GM19240 (cell line): ENCODE data around the gene ARFGEF3.
"Not testable (repeated sequence)": the region's sequence is repeated elsewhere in the genome, so short reads cannot be mapped to it uniquely, and the experiment has no call there.

Experiments used
- DNase-seq: peaks from one replicate; pipeline ENCODE4 v3.0.0; 2011; ENCODE audit warnings: low spot score; ENCODE audit not compliant: insufficient read length

ARFGEF3 gene

GRCh38 chr6:138211048-138211581 is 49.4 kb downstream of the ARFGEF3 start:
- DNase-seq = no peak

- DNase-seq = no peak
Observed at GRCh38 chr6:138211601-138212000, 49.9 kb downstream of the ARFGEF3 start.

GRCh38 chr6:138212530-138212929 is 50.8 kb downstream of the ARFGEF3 start:
- not testable (repeated sequence) for DNase-seq

GRCh38 chr6:138215093-138215782 is 53.5 kb downstream of the ARFGEF3 start:
- no peak for DNase-seq

GRCh38 chr6:138218449-138218848 is 56.7 kb downstream of the ARFGEF3 start, which contains the start of gene PBOV1:
Gene PBOV1, minus strand, starts transcription at chr6:138218491. Its CDS starts 96 bp downstream, at chr6:138218395.
- no peak for DNase-seq

GRCh38 chr6:138219398-138219797 is 57.7 kb downstream of the ARFGEF3 start:
- DNase-seq = no peak

- DNase-seq = no peak
Observed at GRCh38 chr6:138219901-138220300, 58.2 kb downstream of the ARFGEF3 start.

- DNase-seq = no peak
Observed at GRCh38 chr6:138222901-138223546, 61.3 kb downstream of the ARFGEF3 start.

- no peak for DNase-seq
Observed at GRCh38 chr6:138225953-138226352, 64.2 kb downstream of the ARFGEF3 start.

- DNase-seq = no peak
Observed at GRCh38 chr6:138226700-138227315, 65.1 kb downstream of the ARFGEF3 start.

GRCh38 chr6:138227316-138227781 is 65.6 kb downstream of the ARFGEF3 start:
- no peak for DNase-seq

GRCh38 chr6:138229072-138229471 is 67.3 kb downstream of the ARFGEF3 start:
- DNase-seq = no peak

GRCh38 chr6:138229663-138230179 is 68.0 kb downstream of the ARFGEF3 start:
- DNase-seq = no peak

GRCh38 chr6:138230221-138230620 is 68.5 kb downstream of the ARFGEF3 start:
- DNase-seq = no peak

GRCh38 chr6:138230759-138231380 is 69.1 kb downstream of the ARFGEF3 start:
- DNase-seq = no peak

GRCh38 chr6:138231381-138231886 is 69.7 kb downstream of the ARFGEF3 start:
- DNase-seq = no peak

GRCh38 chr6:138234363-138234762 is 72.6 kb downstream of the ARFGEF3 start:
- DNase-seq = no peak

- DNase-seq = no peak
Observed at GRCh38 chr6:138235205-138235604, 73.5 kb downstream of the ARFGEF3 start.

- DNase-seq = no peak
Observed at GRCh38 chr6:138235693-138236092, 74.0 kb downstream of the ARFGEF3 start.

GRCh38 chr6:138237463-138237862 is 75.7 kb downstream of the ARFGEF3 start:
- DNase-seq = no peak

GRCh38 chr6:138238368-138238767 is 76.6 kb downstream of the ARFGEF3 start:
- no peak for DNase-seq
